GM13977 (cell line): ENCODE data around the gene CCR6.

Experiments used
- DNase-seq: peaks from one replicate; pipeline ENCODE4 v3.0.0; 2012; ENCODE audit warnings: low spot score
- CTCF ChIP-seq: IDR thresholded peaks from 2 replicates; pipeline ENCODE4 v1.5.1; 2012; ENCODE audit warnings: mild to moderate bottlenecking, control low read depth; ENCODE audit not compliant: insufficient read depth; ENCODE audit errors: extremely low read depth, missing control alignments
- in situ Hi-C: fragments of 300-500 bp; cut with MboI; formaldehyde crosslinking; loops from one replicate; pipeline ENCODE4 v1.12.0; 2022; ENCODE audit warnings: low sequenced_read_pairs, low pct_unique_long_range_greater_than_20kb, mixed read lengths, inconsistent platforms; ENCODE audit not compliant: unreplicated experiment

CCR6 gene

DNA sequence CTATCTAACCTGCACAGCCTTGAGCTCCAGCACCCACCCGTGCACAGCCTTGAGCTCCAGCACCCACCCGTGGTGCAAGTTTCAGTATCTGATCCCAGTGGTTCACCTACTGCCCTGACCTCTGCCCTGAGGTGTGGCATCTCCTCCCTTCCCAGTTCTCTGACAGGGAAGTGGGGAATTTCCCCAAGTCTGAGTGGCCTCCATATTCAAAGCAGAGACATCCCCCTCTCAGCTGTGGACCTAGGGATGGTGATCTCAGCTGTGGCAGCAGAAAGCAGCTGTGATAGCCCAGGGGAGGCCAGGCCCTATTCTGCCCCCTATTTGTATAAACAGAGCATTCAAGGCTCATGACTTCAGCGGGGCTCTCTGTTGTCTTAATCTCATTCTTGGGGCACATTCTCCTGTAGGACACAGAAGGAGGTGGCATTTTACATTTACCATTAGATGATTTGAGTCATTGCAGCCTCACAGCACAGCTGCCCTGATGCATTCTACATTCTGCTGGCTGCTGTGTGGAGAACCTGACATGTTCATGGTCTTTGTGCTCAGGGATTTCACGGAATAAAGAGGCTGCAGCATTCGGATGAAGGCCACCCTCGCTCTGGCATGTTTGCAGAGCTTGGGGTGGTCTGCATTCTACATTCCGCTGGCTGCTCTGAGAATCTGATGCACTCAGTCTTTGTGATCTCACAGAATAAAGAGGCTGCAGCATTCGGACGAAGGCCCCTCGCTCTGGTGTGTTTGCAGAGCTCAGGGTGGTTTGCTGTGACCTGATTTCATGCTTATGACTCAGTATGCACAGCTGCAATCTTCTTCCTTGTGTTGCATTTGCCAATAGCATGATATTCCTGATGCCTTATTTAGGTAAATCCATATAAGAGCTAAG is 17.9 kb downstream of the CCR6 start:
- in situ Hi-C loops, result loop anchor here (10.0 kb wide), 1 partner anchor 366 kb away; no protein-coding TSS in a partner anchor
- DNase-seq, result no peak
- TF ChIP-seq CTCF, result peak; percentile 21

DNA sequence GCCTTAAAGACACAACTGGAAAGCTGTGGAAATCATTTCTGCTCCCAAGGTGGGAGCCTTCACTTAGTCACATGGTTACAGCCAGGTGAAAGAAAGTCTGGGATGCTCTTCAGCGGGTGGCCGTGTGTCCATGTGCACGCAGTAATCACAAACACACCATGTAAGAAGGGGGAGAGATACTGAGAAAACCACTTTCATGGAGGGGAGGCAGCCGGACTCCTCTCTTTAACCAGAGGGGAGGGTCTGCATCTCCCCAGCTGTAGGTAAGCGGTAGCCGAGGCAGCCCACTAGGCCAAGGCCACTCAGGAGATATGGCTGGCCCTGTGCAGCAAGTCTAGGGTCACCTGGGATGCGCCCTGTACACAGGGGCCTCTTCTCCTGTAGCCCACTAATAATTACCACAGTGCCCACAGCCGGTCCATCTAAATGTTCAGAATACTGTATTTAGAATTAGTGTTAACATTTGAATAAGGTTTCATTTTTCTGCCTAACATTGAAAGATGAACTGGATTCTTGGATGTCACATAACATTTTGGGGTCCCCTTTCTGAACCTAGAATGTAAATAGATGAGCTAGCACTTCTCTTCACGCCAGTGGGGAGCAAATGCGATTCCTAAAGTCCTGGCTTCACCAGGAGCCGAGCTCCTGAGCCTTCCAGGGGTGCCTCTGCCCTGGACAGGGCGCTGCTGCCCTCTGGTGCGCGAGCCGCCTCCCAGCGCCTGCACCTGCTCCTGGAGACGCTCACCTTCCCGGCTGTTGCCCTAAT is 19.0 kb downstream of the CCR6 start:
- in situ Hi-C loops, result loop anchor here (10.0 kb wide), 1 partner anchor 367 kb away; no protein-coding TSS in a partner anchor
- TF ChIP-seq CTCF, result peak; percentile 96
- peak; percentile 80 for DNase-seq

DNA sequence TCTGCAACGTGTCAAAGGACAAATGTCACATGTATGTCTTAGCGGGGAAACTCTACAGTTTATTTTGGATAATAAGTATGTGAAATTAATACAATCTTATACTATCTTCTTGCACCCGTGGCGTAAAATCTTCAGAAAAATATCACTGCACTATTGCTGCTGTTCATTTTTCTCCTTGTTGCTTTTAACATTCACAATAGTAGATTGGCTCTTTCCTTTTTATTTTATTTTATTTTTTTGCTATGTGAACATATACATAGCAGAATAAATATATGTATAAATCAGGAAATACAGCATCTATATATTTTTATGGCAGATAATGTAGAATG is 19.5 kb downstream of the CCR6 start:
- TF ChIP-seq CTCF, result no peak
- in situ Hi-C loops, result loop anchor here (10.0 kb wide), 1 partner anchor 368 kb away; no protein-coding TSS in a partner anchor
- no peak for DNase-seq

- in situ Hi-C loops, result loop anchor here (10.0 kb wide), 1 partner anchor 368 kb away; no protein-coding TSS in a partner anchor
- DNase-seq, result no peak
- no peak for TF ChIP-seq CTCF
These were observed 20.1 kb downstream of the CCR6 start for GRCh38 chr6:167143041-167143440.

DNA sequence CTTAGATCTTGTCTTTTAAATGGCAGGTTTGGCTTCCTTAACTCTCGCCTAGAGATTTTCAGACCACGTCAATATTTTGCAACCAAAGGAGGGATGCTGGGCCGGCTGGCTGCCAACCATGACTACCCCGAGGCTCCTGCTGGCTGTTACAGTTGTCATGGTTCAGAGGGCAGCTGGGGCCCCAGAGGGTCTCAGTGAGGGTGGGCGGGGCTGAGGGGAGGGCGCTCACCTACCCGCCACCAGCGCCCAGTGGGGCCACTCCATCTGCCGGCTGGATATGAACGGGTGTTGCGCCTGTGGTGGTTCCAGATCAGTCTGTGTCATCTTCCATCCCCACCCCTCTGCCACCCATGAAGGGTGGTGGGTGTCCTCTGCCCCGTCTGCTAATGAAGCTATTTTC is 22.6 kb downstream of the CCR6 start:
- in situ Hi-C loops, result loop anchor here (10.0 kb wide), 1 partner anchor 371 kb away; no protein-coding TSS in a partner anchor
- no peak for DNase-seq
- no peak for TF ChIP-seq CTCF

DNA sequence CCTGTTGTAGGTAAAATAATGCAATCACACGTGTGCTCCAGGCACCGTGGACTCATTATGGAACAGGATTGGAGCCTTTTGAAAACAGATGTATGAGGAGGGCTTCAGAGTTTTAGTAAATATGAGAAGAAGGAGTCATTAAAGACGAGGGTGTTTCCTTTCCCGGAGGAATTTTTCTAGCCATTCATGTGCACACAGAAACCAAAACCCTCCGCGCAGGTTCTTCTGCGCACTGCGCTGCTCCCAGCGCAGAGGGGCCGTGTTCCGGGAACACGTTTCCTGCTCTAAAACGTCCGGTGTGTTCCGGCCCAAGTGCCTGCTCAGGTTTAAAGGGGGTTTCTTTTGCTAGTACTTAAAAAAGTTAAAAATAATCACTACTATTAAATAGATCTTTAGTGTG is 23.2 kb downstream of the CCR6 start:
- in situ Hi-C loops, result loop anchor here (10.0 kb wide), 1 partner anchor 371 kb away; no protein-coding TSS in a partner anchor
- DNase-seq, result no peak
- TF ChIP-seq CTCF, result no peak
